Kidney epithelial cell (primary cell): ENCODE measurements around the gene TMEM9B. TPM values are rescaled to one million over a fixed set of nuclear protein-coding genes. Genes with fewer than 3 reads are reported as not detected.
"Not testable (repeated sequence)": the region's sequence is repeated elsewhere in the genome, so short reads cannot be mapped to it uniquely, and the experiment has no call there.

Experiments used
- DNase-seq: peaks from one replicate; pipeline ENCODE4 v3.0.0-alpha.2; 2010; ENCODE audit warnings: low read depth
- H3K27me3 ChIP-seq: 2 replicates; pipeline ENCODE4 v1.6.0; 2011; ENCODE audit warnings: low read length; ENCODE audit not compliant: control insufficient read depth, insufficient read depth
- H3K36me3 ChIP-seq: 2 replicates; pipeline ENCODE4 v1.5.1; 2011; ENCODE audit warnings: low read length; ENCODE audit not compliant: control insufficient read depth, insufficient read depth
- H3K4me3 ChIP-seq: 2 replicates; pipeline ENCODE4 v1.5.1; 2011; ENCODE audit warnings: low read depth, mild to moderate bottlenecking, control low read depth, low read length
- total RNA-seq: library from RNA; depleted of rRNA; stranded (reverse); fragments of >200 nt; gene quantifications from 2 replicates; pipeline ENCODE4 v1.2.3, GENCODE V29; 2015
- TF ChIP-seq, protein P1 (sequence below): IDR thresholded peaks from 2 replicates; pipeline ENCODE4 v1.5.1; 2011; ENCODE audit warnings: mild to moderate bottlenecking, moderate library complexity, low read length, control low read depth, inconsistent platforms; ENCODE audit not compliant: insufficient read depth, poor library complexity, severe bottlenecking

The TMEM9B gene
- total RNA-seq, 1 donor from 2014 or later = 51.4 TPM

DNA sequence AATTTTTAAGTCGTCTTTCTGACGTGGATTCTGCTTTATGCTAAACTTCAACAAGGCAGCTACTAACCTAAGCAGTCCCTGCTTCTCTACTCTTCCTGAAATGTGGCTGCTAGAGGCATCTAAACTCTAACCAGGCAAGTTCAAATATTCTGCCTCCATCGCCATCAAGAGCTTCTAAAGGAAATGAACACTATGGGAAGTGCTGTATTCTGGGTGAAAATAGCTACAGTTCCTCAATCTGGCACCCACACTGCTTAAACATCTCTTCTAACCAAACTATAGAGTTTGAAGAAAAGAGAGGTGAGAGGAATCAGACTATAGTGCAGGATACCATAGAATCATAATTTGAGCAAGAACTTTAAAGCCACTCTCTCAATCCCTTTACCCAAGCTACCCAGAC is 33.2 kb upstream of the TMEM9B start:
- Histone ChIP-seq H3K27me3 (no peaks in the 10 kb centered on the region), H3K36me3 (no peaks in the 10 kb centered on the region), H3K4me3 (no peak overlapping the region)
- TF ChIP-seq, protein P1, sequence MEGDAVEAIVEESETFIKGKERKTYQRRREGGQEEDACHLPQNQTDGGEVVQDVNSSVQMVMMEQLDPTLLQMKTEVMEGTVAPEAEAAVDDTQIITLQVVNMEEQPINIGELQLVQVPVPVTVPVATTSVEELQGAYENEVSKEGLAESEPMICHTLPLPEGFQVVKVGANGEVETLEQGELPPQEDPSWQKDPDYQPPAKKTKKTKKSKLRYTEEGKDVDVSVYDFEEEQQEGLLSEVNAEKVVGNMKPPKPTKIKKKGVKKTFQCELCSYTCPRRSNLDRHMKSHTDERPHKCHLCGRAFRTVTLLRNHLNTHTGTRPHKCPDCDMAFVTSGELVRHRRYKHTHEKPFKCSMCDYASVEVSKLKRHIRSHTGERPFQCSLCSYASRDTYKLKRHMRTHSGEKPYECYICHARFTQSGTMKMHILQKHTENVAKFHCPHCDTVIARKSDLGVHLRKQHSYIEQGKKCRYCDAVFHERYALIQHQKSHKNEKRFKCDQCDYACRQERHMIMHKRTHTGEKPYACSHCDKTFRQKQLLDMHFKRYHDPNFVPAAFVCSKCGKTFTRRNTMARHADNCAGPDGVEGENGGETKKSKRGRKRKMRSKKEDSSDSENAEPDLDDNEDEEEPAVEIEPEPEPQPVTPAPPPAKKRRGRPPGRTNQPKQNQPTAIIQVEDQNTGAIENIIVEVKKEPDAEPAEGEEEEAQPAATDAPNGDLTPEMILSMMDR = no peak
- DNase-seq = no peak

DNA sequence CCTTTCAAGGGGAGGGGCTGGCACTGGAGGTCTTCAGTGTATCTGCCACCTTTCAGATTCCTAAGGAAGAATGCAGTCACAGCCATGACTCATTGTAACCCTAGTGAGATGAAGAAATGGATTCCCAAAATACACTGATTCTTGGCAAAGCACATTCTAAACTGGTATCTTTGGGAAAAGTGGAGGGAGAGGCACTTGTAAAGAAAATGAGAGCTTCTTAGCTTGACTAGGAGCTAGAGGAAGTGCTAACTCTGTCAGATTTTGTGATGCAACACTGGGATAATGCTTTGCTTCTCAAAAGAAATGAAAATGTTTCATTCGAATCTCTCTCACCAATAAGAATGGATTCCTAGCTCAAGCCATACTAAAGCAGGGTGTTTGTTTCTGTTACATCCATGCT is 25.2 kb upstream of the TMEM9B start:
- DNase-seq = no peak
- TF ChIP-seq, protein P1 = no peak

DNA sequence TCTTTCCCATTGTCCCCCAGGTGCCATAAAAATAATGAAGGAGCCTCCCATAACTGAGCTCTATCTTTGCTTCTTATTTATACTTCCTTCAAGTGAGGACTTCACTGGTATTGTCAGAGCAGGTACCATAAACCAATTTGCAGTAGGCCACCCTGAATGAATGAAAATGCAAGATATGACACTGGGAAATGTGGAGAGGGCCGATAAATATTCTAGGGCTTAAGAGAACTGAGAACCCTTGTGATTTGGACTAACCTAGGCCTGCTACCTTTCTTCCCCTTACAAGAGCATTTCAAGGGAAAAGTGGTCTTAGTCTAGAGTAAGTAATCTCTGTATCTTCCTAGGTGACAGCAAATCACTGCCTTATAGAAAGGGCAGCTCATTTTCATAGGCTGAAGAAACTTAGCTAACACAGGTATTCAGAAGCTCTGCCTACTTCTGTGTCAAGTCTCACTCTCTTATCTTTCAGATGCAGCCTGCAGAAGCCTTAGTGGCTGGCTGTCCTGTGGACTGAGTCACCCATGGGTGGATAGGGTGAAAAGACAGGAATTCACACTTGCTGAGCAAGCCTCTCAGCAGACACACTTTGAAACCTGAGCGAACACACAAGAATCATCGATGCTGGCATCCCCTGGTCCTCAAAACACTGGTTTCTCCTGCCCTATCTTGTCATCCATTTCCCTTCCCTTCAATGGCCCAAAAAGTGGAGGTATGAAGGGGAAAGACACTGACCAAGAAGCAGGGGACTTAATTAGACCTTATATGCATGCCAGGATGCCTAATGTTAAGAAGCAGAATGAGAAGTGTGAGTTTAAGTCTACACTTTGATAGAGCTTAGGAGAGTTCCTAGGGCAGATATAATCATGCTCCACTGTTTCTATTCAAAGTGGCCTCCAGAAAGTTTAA is 24.3 kb upstream of the TMEM9B start:
- no peak overlapping the region for H3K4me3 ChIP-seq
- no peak for DNase-seq
- TF ChIP-seq, protein P1 = no peak
- H3K27me3 ChIP-seq = no peaks in the 10 kb centered on the region
- H3K36me3 ChIP-seq = no peaks in the 10 kb centered on the region

More for the DNA sequence above, 25.2 kb upstream of the TMEM9B start:
- no peaks in the 10 kb centered on the region for H3K27me3 ChIP-seq
- H3K36me3 ChIP-seq = no peaks in the 10 kb centered on the region
- H3K4me3 ChIP-seq = no peak overlapping the region

DNA sequence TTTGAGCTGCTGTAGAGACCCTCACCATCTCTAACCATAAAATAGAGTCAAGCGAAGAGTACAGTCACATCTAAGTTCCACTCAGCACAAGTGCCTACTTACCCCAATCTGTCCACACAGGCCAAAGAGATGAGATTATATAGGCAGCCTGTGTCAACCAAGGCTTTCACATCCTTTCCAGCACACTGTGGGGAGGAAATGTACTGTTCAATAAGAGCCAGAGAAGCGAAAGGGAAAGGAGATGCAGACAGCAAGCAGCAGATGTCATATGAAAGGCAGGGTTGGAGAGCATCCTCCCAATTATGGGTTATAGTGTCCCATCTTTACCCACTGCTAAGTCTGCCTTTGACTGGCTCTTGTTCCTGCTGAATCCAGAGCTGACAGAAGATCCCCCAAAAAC is 23.2 kb upstream of the TMEM9B start:
- no peak for DNase-seq
- Histone ChIP-seq H3K4me3 (no peak overlapping the region), H3K27me3 (no peaks in the 10 kb centered on the region), H3K36me3 (no peaks in the 10 kb centered on the region)
- TF ChIP-seq, protein P1 = no peak

DNA sequence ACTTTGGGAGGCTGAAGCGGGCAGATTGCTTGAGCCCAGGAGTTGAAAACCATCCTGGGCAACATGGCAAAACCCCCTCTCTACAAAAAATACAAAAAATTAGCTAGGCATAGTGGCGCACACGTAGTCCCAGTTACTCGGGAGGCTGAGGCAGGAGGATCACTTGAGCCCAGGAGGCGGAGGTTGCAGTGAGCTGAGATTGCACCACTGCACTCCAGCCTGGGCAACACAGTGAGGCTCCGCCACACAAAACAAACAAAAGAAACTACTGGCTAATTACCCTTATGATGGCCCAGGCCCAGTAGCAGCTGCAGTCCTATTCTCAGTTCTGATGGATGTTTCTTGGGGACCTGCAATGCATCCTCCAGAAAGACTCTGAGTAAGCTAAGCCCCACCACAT is 22.5 kb upstream of the TMEM9B start:
- not testable (repeated sequence) for H3K4me3 ChIP-seq, H3K27me3 ChIP-seq, DNase-seq, H3K36me3 ChIP-seq

DNA sequence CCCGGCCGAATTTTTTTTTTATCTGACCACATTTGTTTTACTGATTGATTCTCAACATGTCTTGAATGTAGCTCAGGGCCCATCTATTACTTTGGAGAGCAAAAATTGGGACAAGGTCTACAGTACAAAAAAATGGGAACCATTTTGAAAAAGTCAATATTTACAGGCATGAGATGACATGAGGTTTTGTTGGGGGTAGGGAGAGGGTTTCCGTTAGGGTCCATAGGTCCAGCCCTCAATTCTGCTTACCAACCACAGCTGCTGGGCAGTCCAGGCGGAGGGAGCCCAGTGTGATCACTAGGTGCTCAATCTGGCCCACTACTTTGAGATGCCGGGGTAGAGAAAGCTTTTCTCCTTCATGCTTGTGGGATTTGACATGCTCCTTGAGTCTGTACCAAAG is 21.2 kb upstream of the TMEM9B start:
- Histone ChIP-seq H3K27me3 (no peaks in the 10 kb centered on the region), H3K36me3 (no peaks in the 10 kb centered on the region), H3K4me3 (no peak overlapping the region)
- no peak for DNase-seq
- TF ChIP-seq, protein P1 = no peak
